Heart right ventricle (tissue), 16 donors: Measurements from ENCODE around the gene CCL24. TPM values are rescaled to one million over a fixed set of nuclear protein-coding genes. Genes with fewer than 3 reads are reported as not detected.
"Not testable (repeated sequence)": the region's sequence is repeated elsewhere in the genome, so short reads cannot be mapped to it uniquely, and the experiment has no call there.

Experiments used
- ATAC-seq, 8 donors: fragments of 200-7000 bp; cut with Tn5 transposase; one replicate each; pipeline ENCODE4 v1.9.1; 2020; ENCODE audit warnings: mild to moderate bottlenecking in 8 of 8, moderate library complexity in 8 of 8, moderate number of reproducible peaks in 1 of 8
- DNase-seq, 2 donors: peaks; one replicate each; pipeline ENCODE4 v3.0.0-alpha.2; 2020
- H3K27ac ChIP-seq, 10 donors: fragments of 200-600 bp; sonication (generic) in 2 of 10; one replicate each; pipeline versions ENCODE4 v1.5.0 to v1.8.0; 2020 to 2022; ENCODE audit warnings: mild to moderate bottlenecking in 3 of 10
- H3K27me3 ChIP-seq, 7 donors: fragments of 200-600 bp; one replicate each; pipeline ENCODE4 v1.8.0; 2021 to 2022; ENCODE audit warnings: mild to moderate bottlenecking in 2 of 7
- H3K36me3 ChIP-seq, 9 donors: fragments of 200-600 bp; sonication (generic) in 1 of 9; one replicate each; pipeline versions ENCODE4 v1.5.0 to v1.8.0; 2020 to 2022; ENCODE audit warnings: mild to moderate bottlenecking in 2 of 9
- H3K4me1 ChIP-seq, 9 donors: fragments of 200-600 bp; sonication (generic) in 1 of 9; one replicate each; pipeline versions ENCODE4 v1.5.0 to v1.8.0; 2020 to 2022; ENCODE audit warnings: mild to moderate bottlenecking in 4 of 9
- H3K4me3 ChIP-seq, 10 donors: fragments of 200-600 bp; sonication (generic) in 2 of 10; one replicate each; pipeline versions ENCODE4 v1.5.0 to v1.8.0; 2020 to 2022; ENCODE audit warnings: mild to moderate bottlenecking in 7 of 10, moderate library complexity in 2 of 10
- H3K9me3 ChIP-seq, 11 donors: fragments of 200-600 bp in 10 of 11; sonication (generic) in 2 of 11; one replicate each; pipeline versions ENCODE4 v1.5.0 to v1.8.0; 2013 to 2022; ENCODE audit warnings: mild to moderate bottlenecking in 2 of 11, control low read depth in 1 of 11, moderate library complexity in 1 of 11
- WGBS, 2 donors: extraction: QIAGEN DNeasy Blood & Tissue Kit; methylation state at CpG; one replicate each; pipeline ENCODE4 v1.1.7; 2013; ENCODE audit warnings: inconsistent platforms in 1 of 2; 5-methylcytosine and 5-hydroxymethylcytosine counted together
- intact Hi-C, 10 donors: fragments of 100-400 bp; cut with DNase I; formaldehyde crosslinking; loops; one replicate each; pipeline versions ENCODE4 v1.11.1 to v1.14.2; 2022
- polyA plus RNA-seq, 2 donors: library from polyadenylated mRNA; stranded (reverse); fragments of 200-250 nt; gene quantifications; one replicate each; pipeline ENCODE4 v1.2.3, GENCODE V29; 2013
- total RNA-seq, 10 donors: library from RNA; stranded (reverse); fragmentation: NEBNext Ultra II Directional in 3 of 10; extraction: Animal tissue kit (Norgen Biotek cat#: 25700) in 3 of 10; gene quantifications; one replicate each; pipeline versions ENCODE4 v1.2.1 to v1.2.4, GENCODE V29; 2021 to 2023
- TF ChIP-seq, protein P1 (sequence below), 9 donors: fragments of 200-600 bp; sonication (generic) in 2 of 9; IDR thresholded peaks; one replicate each; pipeline versions ENCODE4 v1.5.0 to v1.8.0; 2021 to 2022; ENCODE audit warnings: antibody characterized with exemption in 9 of 9, mild to moderate bottlenecking in 5 of 9, moderate library complexity in 1 of 9
- donor health status: Arrhythmogenic right ventricular cardiomyopathy.
- donor health status: ischemic (EF 13 %, LVEDD 7.1; RV severe dilation, severe dysfunction).
- donor health status: healthy with polysubstance abuse.
- donor health status: DM: no; HTN: yes; CAD: no.
- donor health status: DM: no; HTN: no; CAD: no.
- donor health status: ischemic (EF 25% LVEDD 6.9; RV normal size, moderate dysfunction).
- donor health status: ischemic (EF 25% LVEDD 5.7; RV mildly dilated, moderate dysfunction).
- donor health status: healthy.
- donor health status: DM: yes; HTN: yes; CAD: no.
- donor health status: Ischemic cardiomyopathy.
- donor health status: ischemic (EF 35%, LVEDD 5.7; RV mildly dilated, moderate dysfunction).
- donor health status: nonischemic (EF 11% LVEDD 7.7; RV severe dilation, severe dysfunction).
- donor health status: DM: yes; HTN: yes; CAD: no.
- donor health status: PGD.
- donor health status: ischemic (EF 29% LVEDD 5.4; RV normal size, mild dysfunction).
- donor health status: nonischemic (EF 23%, LVEDD 6.1; RV moderate dilation, normal function).

The CCL24 gene
- total and polyA plus RNA-seq, 12 donors = 0.13 to 1.9 (median 0.64) TPM; not detected in 6

- Histone ChIP-seq H3K4me3 (no peak overlapping the region), H3K36me3 (no peaks in the 10 kb centered on the region), H3K9me3 (no peaks in the 10 kb centered on the region), H3K27ac (peak overlapping the region in 2 of 10 donors; percentile 16 to 30), H3K4me1 (peaks cover 0 to 15% (median 3%) of the 10 kb centered on the region in 9 donors), H3K27me3 (no peaks in the 10 kb centered on the region)
- TF ChIP-seq, protein P1, sequence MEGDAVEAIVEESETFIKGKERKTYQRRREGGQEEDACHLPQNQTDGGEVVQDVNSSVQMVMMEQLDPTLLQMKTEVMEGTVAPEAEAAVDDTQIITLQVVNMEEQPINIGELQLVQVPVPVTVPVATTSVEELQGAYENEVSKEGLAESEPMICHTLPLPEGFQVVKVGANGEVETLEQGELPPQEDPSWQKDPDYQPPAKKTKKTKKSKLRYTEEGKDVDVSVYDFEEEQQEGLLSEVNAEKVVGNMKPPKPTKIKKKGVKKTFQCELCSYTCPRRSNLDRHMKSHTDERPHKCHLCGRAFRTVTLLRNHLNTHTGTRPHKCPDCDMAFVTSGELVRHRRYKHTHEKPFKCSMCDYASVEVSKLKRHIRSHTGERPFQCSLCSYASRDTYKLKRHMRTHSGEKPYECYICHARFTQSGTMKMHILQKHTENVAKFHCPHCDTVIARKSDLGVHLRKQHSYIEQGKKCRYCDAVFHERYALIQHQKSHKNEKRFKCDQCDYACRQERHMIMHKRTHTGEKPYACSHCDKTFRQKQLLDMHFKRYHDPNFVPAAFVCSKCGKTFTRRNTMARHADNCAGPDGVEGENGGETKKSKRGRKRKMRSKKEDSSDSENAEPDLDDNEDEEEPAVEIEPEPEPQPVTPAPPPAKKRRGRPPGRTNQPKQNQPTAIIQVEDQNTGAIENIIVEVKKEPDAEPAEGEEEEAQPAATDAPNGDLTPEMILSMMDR (IDR thresholded peaks at IDR 0.05) = no peak
- ATAC-seq (peak in 2 of 8 donors; percentile 12 to 41), DNase-seq (no peak)
- 67 to 69% methylated on average over 3 of the region's 3 CpGs for WGBS, 2 donors
- intact Hi-C loops = no loop called here
Observed at GRCh38 chr7:75789361-75789924, 24.2 kb downstream of the CCL24 start.

DNA sequence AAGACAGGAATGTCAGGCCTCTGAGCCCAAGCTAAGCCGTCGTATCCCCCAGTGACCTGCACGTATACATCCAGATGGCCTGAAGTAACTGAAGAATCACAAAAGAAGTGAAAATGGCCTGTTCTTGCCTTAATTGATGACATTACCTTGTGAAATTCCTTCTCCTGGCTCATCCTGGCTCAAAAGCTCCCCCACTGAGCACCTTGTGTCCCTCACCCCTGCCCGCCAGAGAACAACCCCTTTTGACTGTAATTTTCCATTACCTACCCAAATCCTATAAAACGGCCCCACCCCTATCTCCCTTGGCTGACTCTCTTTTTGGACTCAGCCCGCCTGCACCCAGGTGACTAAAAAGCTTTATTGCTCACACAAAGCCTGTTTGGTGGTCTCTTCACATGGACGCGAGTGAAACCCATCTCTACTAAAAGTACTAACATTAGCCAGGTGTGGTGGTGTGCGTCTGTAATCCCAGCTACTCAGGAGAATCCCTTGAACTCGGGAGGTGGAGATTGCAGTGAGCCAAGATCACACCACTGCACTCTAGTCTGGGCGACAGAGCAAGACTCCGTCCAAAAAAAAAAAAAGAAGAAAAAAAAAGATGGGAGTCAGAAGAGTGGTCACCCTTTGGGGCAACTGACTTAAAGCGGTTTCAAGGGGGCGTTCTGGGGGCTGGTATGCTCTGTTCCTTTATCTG, 25.3 kb downstream of the CCL24 start:
- H3K4me3 ChIP-seq, H3K27ac ChIP-seq, ATAC-seq, DNase-seq, H3K36me3 ChIP-seq, H3K27me3 ChIP-seq, intact Hi-C loops, H3K9me3 ChIP-seq: not testable (repeated sequence)
- peaks cover 0 to 12% (median 3%) of the 10 kb centered on the region in 9 donors for H3K4me1 ChIP-seq
- 71 to 78% methylated on average over 14 of the region's 14 CpGs for WGBS, 2 donors

DNA sequence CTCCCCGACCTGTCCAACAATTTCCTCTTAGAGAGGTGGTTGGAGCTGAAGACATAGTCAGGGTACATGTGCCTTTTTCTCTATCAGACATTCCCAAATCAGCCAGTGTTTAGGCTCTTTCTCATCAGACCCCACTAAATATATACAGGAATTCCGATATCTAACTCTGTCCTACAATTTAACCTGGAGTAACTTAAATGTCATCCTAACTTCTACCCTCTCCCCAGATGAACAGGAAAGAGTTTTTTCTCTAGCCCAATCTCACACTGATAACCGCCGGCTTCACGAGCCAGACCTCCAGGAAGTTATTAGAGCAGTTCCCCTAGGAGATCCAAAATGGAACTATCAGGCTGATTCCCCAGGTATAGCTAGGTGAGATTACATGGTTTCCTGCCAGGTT, 30.5 kb downstream of the CCL24 start:
- ATAC-seq, H3K36me3 ChIP-seq, DNase-seq, H3K4me3 ChIP-seq, intact Hi-C loops, H3K9me3 ChIP-seq, H3K27ac ChIP-seq, H3K4me1 ChIP-seq: not testable (repeated sequence)
- peaks cover 0 to 15% (median 0%) of the 10 kb centered on the region in 7 donors for H3K27me3 ChIP-seq
- 66 to 74% methylated on average over 5 of the region's 5 CpGs for WGBS, 2 donors

DNA sequence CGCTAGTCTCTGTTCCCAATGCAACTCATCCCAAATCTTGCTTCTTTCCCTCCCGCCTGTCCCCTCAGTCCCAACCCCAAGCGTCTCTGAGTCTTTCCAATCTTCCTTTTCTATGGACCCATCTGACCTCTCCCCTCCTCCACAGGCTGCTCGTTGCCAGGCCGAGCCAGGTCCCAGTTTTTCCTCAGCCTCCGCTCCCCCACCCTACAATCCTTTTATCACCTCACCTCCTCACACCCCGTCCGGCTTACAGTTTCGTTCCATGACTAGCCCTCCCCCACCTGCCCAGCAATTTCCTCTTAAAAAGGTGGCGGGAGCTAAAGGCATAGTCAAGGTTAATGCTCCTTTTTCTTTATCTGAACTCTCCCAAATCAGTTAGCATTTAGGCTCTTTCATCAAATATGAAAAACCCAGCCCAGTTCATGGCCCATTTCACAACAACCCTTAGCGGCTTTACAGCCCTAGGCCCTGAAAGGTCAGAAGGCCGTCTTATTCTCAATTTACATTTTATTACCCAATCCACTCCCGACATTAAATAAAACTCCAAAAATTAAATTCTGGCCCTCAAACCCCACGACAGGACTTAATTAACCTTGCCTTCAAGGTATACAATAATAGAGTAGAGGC, 32.8 kb downstream of the CCL24 start:
- peaks cover 0 to 15% (median 0%) of the 10 kb centered on the region in 7 donors for H3K27me3 ChIP-seq
- H3K27ac ChIP-seq, H3K4me1 ChIP-seq, H3K4me3 ChIP-seq, H3K9me3 ChIP-seq, intact Hi-C loops, H3K36me3 ChIP-seq, DNase-seq, ATAC-seq: not testable (repeated sequence)
- WGBS, 2 donors = 77 to 84% methylated on average over 14 of the region's 14 CpGs

- ATAC-seq, DNase-seq: not testable (repeated sequence)
- 87 to 88% methylated on average over 11 of the region's 11 CpGs for WGBS, 2 donors
Observed at GRCh38 chr7:75779516-75779915, 34.1 kb downstream of the CCL24 start.

DNA sequence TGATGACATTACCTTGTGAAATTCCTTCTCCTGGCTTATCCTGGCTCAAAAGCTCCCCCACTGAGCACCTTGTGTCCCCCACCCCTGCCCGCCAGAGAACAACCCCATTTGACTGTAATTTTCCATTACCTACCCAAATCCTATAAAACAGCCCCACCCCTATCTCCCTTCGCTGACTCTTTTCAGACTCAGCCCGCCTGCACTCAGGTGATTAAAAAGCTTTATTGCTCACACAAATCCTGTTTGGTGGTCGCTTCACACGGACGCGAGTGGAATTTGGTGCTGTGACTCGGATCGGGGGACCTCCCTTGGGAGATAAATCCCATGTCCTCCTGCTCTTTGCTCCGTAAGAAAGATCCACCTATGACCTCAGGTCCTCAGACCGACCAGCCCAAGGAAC, 34.6 kb downstream of the CCL24 start:
- H3K4me3 ChIP-seq, H3K36me3 ChIP-seq, DNase-seq, ATAC-seq, H3K9me3 ChIP-seq, H3K27ac ChIP-seq, intact Hi-C loops, H3K4me1 ChIP-seq: not testable (repeated sequence)
- H3K27me3 ChIP-seq = peaks cover 0 to 15% (median 0%) of the 10 kb centered on the region in 7 donors
- 77 to 79% methylated on average over 11 of the region's 11 CpGs for WGBS, 2 donors

More at GRCh38 chr7:75779516-75779915, 34.1 kb downstream of the CCL24 start:
- H3K4me1 ChIP-seq, H3K9me3 ChIP-seq, intact Hi-C loops, H3K27ac ChIP-seq, H3K4me3 ChIP-seq, H3K36me3 ChIP-seq: not testable (repeated sequence)
- H3K27me3 ChIP-seq = peaks cover 0 to 15% (median 0%) of the 10 kb centered on the region in 7 donors
